H1 (cell line): ENCODE data around the gene FGFBP2. TPM values are rescaled to one million over a fixed set of nuclear protein-coding genes. Genes with fewer than 3 reads are reported as not detected.

Experiments used
- CTCF ChIA-PET: fragments of 300-600 bp; sonication (Branson Sonifier 250); formaldehyde crosslinking; loops from one replicate; lab custom pipeline; 2021; ENCODE audit not compliant: partially characterized antibody; lab: Charles Lee
- POLR2A ChIA-PET: fragments of 300-600 bp; sonication (Branson Sonifier 250); formaldehyde crosslinking; loops from one replicate; lab custom pipeline; 2021; ENCODE audit warnings: inconsistent platforms; ENCODE audit not compliant: partially characterized antibody; lab: Charles Lee
- DNase-seq, 2 experiments: peaks; one replicate each; pipeline versions ENCODE4 v3.0.0 to v3.0.0-alpha.2; 2010 to 2022; ENCODE audit warnings: low spot score in 2 of 2, low read depth in 1 of 2, mixed read lengths in 1 of 2
- FAIRE-seq: peaks from 2 replicates; lab custom pipeline; 2011; peaks lifted over from hg19 to GRCh38; lab: Jason Lieb, UNC
- H2AFZ ChIP-seq: 2 replicates; pipeline ENCODE4 v1.8.1; 2012; ENCODE audit warnings: low read length, inconsistent platforms
- H2AK5ac ChIP-seq: 2 replicates; pipeline ENCODE4 v1.6.1; 2013; ENCODE audit warnings: low read depth, low read length
- H2BK120ac ChIP-seq: replicated peaks from 2 replicates; pipeline ENCODE3; 2013; ENCODE audit warnings: low read depth, low read length, inconsistent platforms
- H2BK12ac ChIP-seq: 2 replicates; pipeline ENCODE4 v1.6.1; 2013; ENCODE audit warnings: low read depth, low read length
- H2BK15ac ChIP-seq: 2 replicates; pipeline ENCODE4 v1.6.1; 2013; ENCODE audit warnings: low read length
- H2BK20ac ChIP-seq: 2 replicates; pipeline ENCODE4 v1.6.1; 2013; ENCODE audit warnings: low read length
- H2BK5ac ChIP-seq: 2 replicates; pipeline ENCODE4 v1.6.1; 2013; ENCODE audit warnings: low read depth, low read length
- H3K14ac ChIP-seq: 2 replicates; pipeline ENCODE4 v1.6.1; 2013; ENCODE audit warnings: inconsistent platforms; ENCODE audit not compliant: insufficient read length
- H3K18ac ChIP-seq: 2 replicates; pipeline ENCODE4 v1.6.1; 2013; ENCODE audit warnings: low read length; ENCODE audit errors: extremely low read depth
- H3K23ac ChIP-seq: 2 replicates; pipeline ENCODE4 v1.6.1; 2013; ENCODE audit warnings: inconsistent platforms; ENCODE audit not compliant: insufficient read length
- H3K23me2 ChIP-seq: 2 replicates; pipeline ENCODE4 v1.6.1; 2013; ENCODE audit warnings: low read depth, low read length
- H3K27ac ChIP-seq: 2 replicates; pipeline ENCODE4 v1.6.1; 2011; ENCODE audit warnings: low read depth, low read length, inconsistent platforms
- H3K27me3 ChIP-seq, 4 experiments: replicated peaks in 1 of 4; 1 replicate in 1 of 4; 2 replicates in 3 of 4; pipeline versions ENCODE4 v1.6.1 to v1.8.1; 2011 to 2013; ENCODE audit warnings: low read length in 3 of 4, mild to moderate bottlenecking in 3 of 4, inconsistent platforms in 2 of 4, mixed read lengths in 2 of 4, moderate library complexity in 1 of 4; ENCODE audit not compliant: control insufficient read depth in 3 of 4, insufficient read depth in 3 of 4; ENCODE audit errors: extremely low read depth in 1 of 4
- H3K36me3 ChIP-seq, 4 experiments: 2 replicates each; pipeline versions ENCODE4 v1.6.1 to v1.8.1; 2011 to 2013; ENCODE audit warnings: mild to moderate bottlenecking in 4 of 4, low read length in 3 of 4, moderate library complexity in 2 of 4, control low read depth in 1 of 4, inconsistent platforms in 1 of 4; ENCODE audit not compliant: insufficient read depth in 4 of 4, control insufficient read depth in 2 of 4
- H3K4ac ChIP-seq: replicated peaks from 2 replicates; pipeline ENCODE3; 2013; ENCODE audit warnings: low read length, low read depth, mixed read lengths, inconsistent platforms; ENCODE audit not compliant: insufficient read length
- H3K4me1 ChIP-seq, 4 experiments: replicated peaks in 1 of 4; 1 replicate in 1 of 4; 2 replicates in 3 of 4; pipeline versions ENCODE4 v1.6.1 to v1.8.1; 2011 to 2013; ENCODE audit warnings: low read length in 3 of 4, inconsistent platforms in 2 of 4, mixed read lengths in 1 of 4; ENCODE audit not compliant: insufficient read depth in 4 of 4, control insufficient read depth in 3 of 4
- H3K4me2 ChIP-seq, 2 experiments: 2 replicates each; pipeline versions ENCODE4 v1.6.1 to v1.8.1; 2011 to 2013; ENCODE audit warnings: low read depth in 2 of 2, low read length in 2 of 2, control low read depth in 1 of 2, inconsistent platforms in 1 of 2, mild to moderate bottlenecking in 1 of 2; ENCODE audit not compliant: insufficient read depth in 1 of 2
- H3K4me3 ChIP-seq, 4 experiments: fragments of 200-600, 300-600 bp in 1 of 4; sonication (generic), shearing (Covaris generic), sonication (Bioruptor Twin) in 1 of 4; 2 replicates each; pipeline versions ENCODE4 v1.5.1 to v1.8.1; 2011 to 2016; ENCODE audit warnings: low read length in 4 of 4, low read depth in 3 of 4, control low read depth in 2 of 4, inconsistent platforms in 2 of 4, mild to moderate bottlenecking in 2 of 4, mixed read lengths in 1 of 4, moderate library complexity in 1 of 4; ENCODE audit not compliant: insufficient read depth in 2 of 4; ENCODE audit errors: extremely low read depth in 1 of 4
- H3K56ac ChIP-seq: replicated peaks from 2 replicates; pipeline ENCODE3; 2013; ENCODE audit warnings: low read depth, mild to moderate bottlenecking, mixed read lengths, low read length, inconsistent platforms; ENCODE audit not compliant: insufficient read length
- H3K79me1 ChIP-seq: 2 replicates; pipeline ENCODE4 v1.6.1; 2013; ENCODE audit warnings: low read depth, low read length, control low read depth
- H3K79me2 ChIP-seq, 2 experiments: 2 replicates each; pipeline versions ENCODE4 v1.6.1 to v1.8.1; 2012 to 2013; ENCODE audit warnings: low read length in 2 of 2, mild to moderate bottlenecking in 2 of 2, inconsistent platforms in 1 of 2; ENCODE audit not compliant: insufficient read depth in 2 of 2, control insufficient read depth in 1 of 2
- H3K9ac ChIP-seq, 4 experiments: replicated peaks in 1 of 4; 1 replicate in 1 of 4; 2 replicates in 3 of 4; pipeline versions ENCODE4 v1.6.1 to v1.8.1; 2011 to 2013; ENCODE audit warnings: low read depth in 3 of 4, low read length in 3 of 4, control low read depth in 2 of 4, mild to moderate bottlenecking in 2 of 4, moderate library complexity in 2 of 4, inconsistent platforms in 1 of 4; ENCODE audit errors: extremely low read depth in 1 of 4
- H3K9me3 ChIP-seq, 2 experiments: 2 replicates each; pipeline versions ENCODE4 v1.6.1 to v1.8.1; 2012 to 2013; ENCODE audit warnings: mild to moderate bottlenecking in 2 of 2, moderate library complexity in 2 of 2, control low read depth in 1 of 2, inconsistent platforms in 1 of 2, low read depth in 1 of 2, low read length in 1 of 2, mixed read lengths in 1 of 2; ENCODE audit not compliant: insufficient read depth in 2 of 2
- H4K20me1 ChIP-seq, 2 experiments: replicated peaks in 1 of 2; 2 replicates each; pipeline versions ENCODE3 to v1.8.1; 2011 to 2013; ENCODE audit warnings: inconsistent platforms in 2 of 2, low read length in 2 of 2, mild to moderate bottlenecking in 1 of 2; ENCODE audit not compliant: insufficient read depth in 2 of 2, control insufficient read depth in 1 of 2
- H4K5ac ChIP-seq: 2 replicates; pipeline ENCODE4 v1.6.1; 2013; ENCODE audit warnings: low read length, low read depth, mixed read lengths, inconsistent platforms; ENCODE audit not compliant: insufficient read length
- H4K8ac ChIP-seq: 2 replicates; pipeline ENCODE4 v1.8.0; 2013; ENCODE audit warnings: mild to moderate bottlenecking, moderate library complexity, low read length, inconsistent platforms; ENCODE audit not compliant: insufficient read depth; ENCODE audit errors: extremely low read depth
- H4K91ac ChIP-seq: replicated peaks from 2 replicates; pipeline ENCODE3; 2013; ENCODE audit warnings: low read length, mixed read lengths, inconsistent platforms; ENCODE audit not compliant: insufficient read length
- ASH2L ChIP-seq: fragments of 200-600, 300-600 bp; sonication (generic); IDR thresholded peaks from one replicate; pipeline ENCODE4 v1.7.1; 2017; ENCODE audit warnings: low read length
- CBX5 ChIP-seq: fragments of 300-800, 300-1000 bp; sonication (generic); IDR thresholded peaks from 2 replicates; pipeline ENCODE4 v1.7.1; 2016; ENCODE audit warnings: antibody characterized with exemption, low read length, low read depth
- CHD1 ChIP-seq: IDR thresholded peaks from 2 replicates; pipeline ENCODE4 v1.6.1; 2012; ENCODE audit warnings: low read depth, low read length, improper control_type of control experiment
- EGR1 ChIP-seq: IDR thresholded peaks from 2 replicates; pipeline ENCODE4 v1.6.1; 2011; ENCODE audit warnings: low read depth, low read length, borderline replicate concordance
- HDAC6 ChIP-seq: IDR thresholded peaks from one replicate; pipeline ENCODE4 v1.7.1; 2012; ENCODE audit warnings: low read depth, mild to moderate bottlenecking, inconsistent platforms, low read length, moderate library complexity
- KDM4A ChIP-seq: IDR thresholded peaks from one replicate; pipeline ENCODE4 v1.7.1; 2012; ENCODE audit warnings: low read depth, mild to moderate bottlenecking, moderate library complexity, low read length, inconsistent platforms; ENCODE audit not compliant: severe bottlenecking
- MAFK ChIP-seq: IDR thresholded peaks from 2 replicates; pipeline ENCODE4 v1.6.1; 2012; ENCODE audit warnings: low read depth, mild to moderate bottlenecking, improper control_type of control experiment, low read length
- SIN3A ChIP-seq, 2 experiments: IDR thresholded peaks in 1 of 2; conservative IDR thresholded peaks in 1 of 2; 2 replicates each; pipeline ENCODE4 v1.6.1; 2011 to 2012; ENCODE audit warnings: low read length in 2 of 2, improper control_type of control experiment in 1 of 2, low read depth in 1 of 2, mild to moderate bottlenecking in 1 of 2
- TCF12 ChIP-seq: IDR thresholded peaks from 2 replicates; pipeline ENCODE4 v1.6.1; 2011; ENCODE audit warnings: low read depth, mild to moderate bottlenecking, low read length
- WGBS, 2 experiments: shearing (Covaris generic) in 1 of 2; methylation state at CpG; one replicate each; pipeline versions ENCODE4 v1.1.6 to v1.1.7; 2013 to 2015; ENCODE audit warnings: low lambda C conversion rate in 2 of 2, mixed read lengths in 2 of 2, inconsistent platforms in 1 of 2, low coverage in 1 of 2, missing lambda C conversion rate in 1 of 2; ENCODE audit not compliant: insufficient replicate concordance in 2 of 2, insufficient coverage in 1 of 2, insufficient read length in 1 of 2; ENCODE audit errors: extremely low coverage in 1 of 2, missing lambda C conversion rate in 1 of 2; 5-methylcytosine and 5-hydroxymethylcytosine counted together
- polyA plus RNA-seq, 7 experiments: library from polyadenylated mRNA; depleted of rRNA in 3 of 7; stranded (reverse) in 5 of 7; unstranded in 2 of 7; fragments of >200 nt in 5 of 7; fragments of 200-250 nt in 2 of 7; gene quantifications; 1 replicate in 5 of 7; 2 replicates in 1 of 7; 4 replicates in 1 of 7; pipeline versions ENCODE4 v1.2.1 to v1.2.3, GENCODE V29; 2011 to 2013; ENCODE audit warnings: missing spikeins in 2 of 7, mixed read lengths in 2 of 7
- total RNA-seq: library from RNA; stranded (reverse); fragmentation: NEBNext Ultra II Directional; extraction: Animal tissue kit (Norgen Biotek cat#: 25700); gene quantifications from 2 replicates; pipeline ENCODE4 v1.2.1, GENCODE V29; 2021

Gene FGFBP2
- total and polyA plus RNA-seq, 2 of the 8 experiments (the other 6 are each of a cell fraction or from before 2014, with no cell fraction given) = 0.15 TPM; not detected in 1

GRCh38 chr4:15982842-15983524 is 20.0 kb upstream of the FGFBP2 start:
- H3K79me2 ChIP-seq = no peaks in the 10 kb centered on the region
- H3K27ac ChIP-seq = no peak overlapping the region
- 91% methylated on average over 8 of the region's 8 CpGs; no CpG with 5 or more reads in 1 of the 2 experiments for WGBS, 2 experiments
- no peak overlapping the region for H3K9ac ChIP-seq
- no peak for FAIRE-seq
- H2BK12ac ChIP-seq = no peak overlapping the region
- H3K79me1 ChIP-seq = no peaks in the 10 kb centered on the region
- no peak overlapping the region for H3K18ac ChIP-seq
- H3K23me2 ChIP-seq = no peaks in the 10 kb centered on the region
- no peak overlapping the region for H4K5ac ChIP-seq
- no peak for DNase-seq
- H2AFZ ChIP-seq = no peak overlapping the region
- H2BK15ac ChIP-seq = no peak overlapping the region
- no peak overlapping the region for H3K4ac ChIP-seq
- H3K14ac ChIP-seq = no peak overlapping the region
- ChIA-PET POLR2A (no interaction called here), CTCF (interaction anchor here (0.8 to 1.6 kb wide), 6 partner anchors 13 to 214 kb away, joined by 3 to 7 read pairs (median 3); partner anchors contain the start of gene FGFBP2)
- H4K91ac ChIP-seq = no peak overlapping the region
- no peak overlapping the region for H3K4me2 ChIP-seq
- no peak overlapping the region for H2AK5ac ChIP-seq
- H3K27me3 ChIP-seq = no peaks in the 10 kb centered on the region
- TF ChIP-seq EGR1 (no peak), HDAC6 (no peak), MAFK (no peak), TCF12 (no peak), SIN3A (conservative IDR thresholded peaks at IDR 0.05 in 1 of 2, IDR thresholded peaks at IDR 0.05 in 1 of 2; ENCODE audit: low read depth in 1 of 2, low read length in 2 of 2) (no peak), CHD1 (no peak), ASH2L (no peak), KDM4A (no peak), CBX5 (no peak)
- no peak overlapping the region for H3K56ac ChIP-seq
- H3K23ac ChIP-seq = no peak overlapping the region
- no peak overlapping the region for H4K8ac ChIP-seq
- H3K36me3 ChIP-seq = peaks cover 16 to 75% (median 52%) of the 10 kb centered on the region in 4 experiments
- H2BK20ac ChIP-seq = no peak overlapping the region
- no peak overlapping the region for H2BK120ac ChIP-seq
- H2BK5ac ChIP-seq = no peak overlapping the region
- H3K4me1 ChIP-seq = no peaks in the 10 kb centered on the region
- no peaks in the 10 kb centered on the region for H4K20me1 ChIP-seq
- H3K9me3 ChIP-seq = 0 out of 4 replicates have a peak, but pooled peaks cover 2 to 4% of the 10 kb centered on the region in 2 experiments
- no peak overlapping the region for H3K4me3 ChIP-seq
